ENCODE results near the gene ARHGAP15.
A peak's percentile ranks its signal among the peaks of the same experiment; 100 is the strongest.

Gene ARHGAP15

GRCh38 chr2:143144813-143145455 lies 15.7 kb downstream of the ARHGAP15 start:
- DNase-seq (ENCODE audit: low read depth): no peak

DNA sequence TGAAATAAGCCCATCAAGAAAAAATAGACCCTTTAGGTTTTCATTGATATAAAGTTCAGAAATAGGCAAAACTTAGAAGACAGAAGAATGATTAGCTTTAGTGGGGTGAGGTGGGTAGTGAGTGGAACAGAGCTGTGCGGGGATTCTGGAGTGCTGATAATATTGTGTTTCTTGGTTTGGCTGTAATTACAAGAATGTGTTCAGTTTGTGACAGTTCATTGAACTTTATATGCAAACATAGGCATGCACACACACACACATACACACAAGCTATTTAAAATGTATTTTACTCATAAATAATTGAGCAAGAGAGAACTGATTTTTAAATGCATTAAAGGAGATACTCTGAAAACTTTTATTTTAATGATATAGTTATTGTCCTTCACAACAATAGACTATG lies 17.1 kb downstream of the ARHGAP15 start:
- no peak for DNase-seq (ENCODE audit: low read depth)

- DNase-seq (ENCODE audit: low read depth): no peak
Observed at GRCh38 chr2:143146815-143147530, 17.8 kb downstream of the ARHGAP15 start.

DNA sequence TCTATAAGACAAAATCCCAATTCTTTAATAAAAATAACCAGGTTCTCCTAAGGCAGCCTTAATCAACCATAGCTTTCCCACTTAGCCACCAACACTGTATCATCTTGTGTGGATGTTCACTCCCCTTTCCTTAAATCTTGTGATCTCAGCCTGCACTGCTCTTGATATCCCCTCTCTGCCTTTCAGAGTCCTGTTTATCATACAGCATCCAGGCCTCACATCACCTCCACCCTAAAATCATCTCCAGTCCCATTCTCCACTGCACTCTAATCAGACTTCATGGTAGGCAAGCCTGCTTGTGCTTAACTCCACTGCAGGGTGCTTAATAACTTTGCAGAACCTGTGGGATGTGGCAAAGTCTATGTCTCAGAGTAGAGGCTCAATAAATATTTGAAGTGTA lies 18.8 kb downstream of the ARHGAP15 start:
- no peak for DNase-seq (ENCODE audit: low read depth)

GRCh38 chr2:143148757-143149156 lies 19.5 kb downstream of the ARHGAP15 start:
- no peak for DNase-seq (ENCODE audit: low read depth)

DNA sequence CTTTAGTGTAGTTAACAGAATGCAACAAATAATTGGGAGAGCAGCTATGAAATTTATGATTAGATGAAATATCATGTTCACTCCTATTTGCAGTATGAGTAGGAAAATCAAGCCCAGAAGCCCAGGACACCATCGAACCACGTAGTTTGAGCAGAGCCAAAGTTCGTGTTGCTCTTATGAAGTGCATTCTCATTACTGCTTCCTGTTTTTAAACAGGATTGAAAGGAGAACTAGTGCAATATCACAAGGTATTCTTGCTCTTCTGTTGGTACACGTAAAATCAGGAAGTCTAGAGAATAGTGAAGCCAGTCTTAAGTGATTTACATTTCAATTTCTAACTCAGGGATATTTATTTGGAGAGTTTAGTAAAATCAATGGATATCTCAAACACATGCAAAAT lies 21.1 kb downstream of the ARHGAP15 start:
- no peak for DNase-seq (ENCODE audit: low read depth)

- no peak for DNase-seq (ENCODE audit: low read depth)
Observed at GRCh38 chr2:143151111-143151752, 22.0 kb downstream of the ARHGAP15 start.

- no peak for DNase-seq (ENCODE audit: low read depth)
Observed at GRCh38 chr2:143152219-143152618, 23.0 kb downstream of the ARHGAP15 start.

GRCh38 chr2:143152637-143153036 lies 23.4 kb downstream of the ARHGAP15 start:
- no peak for DNase-seq (ENCODE audit: low read depth)

DNA sequence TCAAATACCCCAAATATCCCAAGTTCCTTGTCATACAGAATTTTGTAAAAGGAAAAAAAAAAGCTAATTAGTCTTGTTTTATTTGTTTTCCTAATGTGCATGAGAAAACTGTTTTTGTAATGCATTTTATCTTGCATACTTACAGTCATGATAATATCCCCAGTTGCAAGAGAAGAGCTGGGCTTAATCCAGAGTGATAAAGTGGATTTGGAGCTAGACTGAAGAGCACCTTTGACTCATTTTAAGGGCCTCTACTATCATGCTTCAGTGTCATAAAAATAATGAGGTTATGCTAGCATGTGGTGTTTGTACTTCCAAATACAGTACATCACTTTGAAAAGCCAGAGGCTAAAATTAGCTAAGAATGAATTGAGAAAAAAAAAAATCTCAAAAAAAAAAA lies 26.4 kb downstream of the ARHGAP15 start:
- DNase-seq (ENCODE audit: low read depth): no peak

DNA sequence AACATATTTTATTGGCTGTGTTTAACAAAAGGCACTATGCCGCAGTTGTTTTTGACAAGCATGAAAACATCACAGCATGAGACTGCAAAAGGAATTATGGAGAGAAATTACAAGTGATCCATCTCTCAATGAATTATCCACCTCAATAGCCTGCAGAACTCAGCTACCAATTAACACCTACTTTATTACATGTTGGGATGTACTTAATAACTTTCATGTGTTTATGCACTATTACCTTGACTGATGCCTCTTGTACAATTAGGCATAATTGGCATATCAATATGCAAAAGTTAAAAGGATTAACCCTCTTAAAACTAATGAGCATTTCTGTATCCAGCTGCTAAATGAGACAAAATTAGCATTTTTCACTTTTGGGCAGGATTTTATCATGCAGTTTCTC lies 27.8 kb downstream of the ARHGAP15 start:
- DNase-seq (ENCODE audit: low read depth): no peak

- no peak for DNase-seq (ENCODE audit: low read depth)
Observed at GRCh38 chr2:143157418-143157817, 28.2 kb downstream of the ARHGAP15 start.

GRCh38 chr2:143158098-143158497 lies 28.9 kb downstream of the ARHGAP15 start:
- DNase-seq (ENCODE audit: low read depth): no peak

GRCh38 chr2:143158551-143159485 lies 29.6 kb downstream of the ARHGAP15 start:
- no peak for DNase-seq (ENCODE audit: low read depth)

DNA sequence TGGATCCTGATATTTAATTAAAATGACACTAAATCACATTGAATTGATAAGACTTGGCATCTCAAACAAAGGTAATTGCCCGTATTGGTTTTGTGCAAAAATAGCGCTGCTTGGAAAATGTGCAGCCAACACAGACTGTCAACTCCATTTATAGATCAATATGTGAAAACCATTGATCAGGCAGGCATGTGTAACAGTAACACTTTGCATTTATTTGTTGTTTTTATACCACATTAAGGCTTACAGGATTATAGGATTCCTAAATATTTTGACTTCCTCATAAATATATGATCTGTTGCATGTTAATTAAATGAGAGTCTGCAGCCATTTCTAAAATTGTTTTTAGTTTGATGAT lies 30.2 kb downstream of the ARHGAP15 start:
- no peak for DNase-seq (ENCODE audit: low read depth)

- DNase-seq (ENCODE audit: low read depth): no peak
Observed at GRCh38 chr2:143160732-143161707, 31.8 kb downstream of the ARHGAP15 start.

- DNase-seq (ENCODE audit: low read depth): peak; percentile 53
Observed at GRCh38 chr2:143162123-143162837, 33.1 kb downstream of the ARHGAP15 start.

DNA sequence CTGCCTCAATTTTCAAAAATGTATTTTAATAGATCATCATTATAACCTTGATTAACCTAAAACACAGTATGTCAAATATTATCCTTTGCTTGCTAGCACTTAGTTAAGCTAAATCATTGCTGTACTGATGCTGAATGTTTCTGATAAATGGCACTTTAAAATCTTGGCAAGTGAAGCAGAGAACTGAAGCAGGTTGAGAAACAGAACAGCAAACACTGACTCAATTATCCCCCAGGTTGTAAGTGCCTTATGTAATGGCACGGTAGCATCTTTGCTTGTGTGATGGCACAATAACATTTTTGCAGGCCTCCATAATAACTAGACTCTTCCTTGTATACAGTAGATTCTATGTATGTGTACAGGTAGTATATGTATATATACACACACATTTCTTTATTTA lies 33.8 kb downstream of the ARHGAP15 start:
- no peak for DNase-seq (ENCODE audit: low read depth)

- no peak for DNase-seq (ENCODE audit: low read depth)
Observed at GRCh38 chr2:143163499-143163898, 34.3 kb downstream of the ARHGAP15 start.

- no peak for DNase-seq (ENCODE audit: low read depth)
Observed at GRCh38 chr2:143165291-143165690, 36.1 kb downstream of the ARHGAP15 start.

All from stimulated activated CD4-positive, alpha-beta T cell treated with anti-CD3 and anti-CD28 coated beads, Interleukin-2, amount 100 ng/mL, for 4 hours (primary cell).